ENCODE measurements around the gene ZDHHC11B. TPM values are rescaled to one million over a fixed set of nuclear protein-coding genes. Genes with fewer than 3 reads are reported as not detected.

ZDHHC11B gene
- total RNA-seq, 1 donor = under 0.01 TPM

- DNase-seq (ENCODE audit: low read depth) = no peak
- TF ChIP-seq CTCF (IDR thresholded peaks at IDR 0.05; ENCODE audit: insufficient read depth, low read length) = no peak
- H3K4me3 ChIP-seq (ENCODE audit: low read depth, low read length) = no peak overlapping the region
Measured at GRCh38 chr5:663436-664342, 120.8 kb downstream of the ZDHHC11B start.

- DNase-seq (ENCODE audit: low read depth) = no peak
- H3K4me3 ChIP-seq (ENCODE audit: low read depth, low read length) = no peak overlapping the region
- TF ChIP-seq CTCF (IDR thresholded peaks at IDR 0.05; ENCODE audit: insufficient read depth, low read length) = no peak
Measured at GRCh38 chr5:662751-663435, 121.6 kb downstream of the ZDHHC11B start.

GRCh38 chr5:661891-662750 lies 122.4 kb downstream of the ZDHHC11B start:
- no peak overlapping the region for H3K4me3 ChIP-seq (ENCODE audit: low read depth, low read length)
- no peak for TF ChIP-seq CTCF (IDR thresholded peaks at IDR 0.05; ENCODE audit: insufficient read depth, low read length)
- DNase-seq (ENCODE audit: low read depth) = no peak

GRCh38 chr5:660491-661030 lies 124.0 kb downstream of the ZDHHC11B start:
- no peak for TF ChIP-seq CTCF (IDR thresholded peaks at IDR 0.05; ENCODE audit: insufficient read depth, low read length)
- H3K4me3 ChIP-seq (ENCODE audit: low read depth, low read length) = no peak overlapping the region
- no peak for DNase-seq (ENCODE audit: low read depth)

Other genes with a start within 250 kb of the ZDHHC11B start
- 1.6 and 3.5 TPM in 2 replicates for gene CEP72, start 172.4 kb downstream of the ZDHHC11B start, total RNA-seq (ENCODE audit: low replicate concordance)
- not detected in 2 replicates for gene TPPP, start 91.4 kb downstream of the ZDHHC11B start, total RNA-seq (ENCODE audit: low replicate concordance)
- gene ZDHHC11, start 66.3 kb upstream of the ZDHHC11B start, total RNA-seq (ENCODE audit: low replicate concordance) = 0.36 and 0.65 TPM in 2 replicates
- gene BRD9, start 108.1 kb upstream of the ZDHHC11B start, total RNA-seq (ENCODE audit: low replicate concordance) = 26.8 and 119 TPM in 2 replicates
- gene TRIP13, start 108.2 kb upstream of the ZDHHC11B start, total RNA-seq (ENCODE audit: low replicate concordance) = 4.4 and 32.5 TPM in 2 replicates
- 0.81 TPM in 1 of 2 replicates, not detected in the other for gene NKD2, start 224.1 kb upstream of the ZDHHC11B start, total RNA-seq (ENCODE audit: low replicate concordance)